ENCODE measurements around the gene CLSTN2. TPM values are rescaled to one million over a fixed set of nuclear protein-coding genes. Genes with fewer than 3 reads are reported as not detected.

The CLSTN2 gene
- polyA plus RNA-seq, 3 donors: not detected

DNA sequence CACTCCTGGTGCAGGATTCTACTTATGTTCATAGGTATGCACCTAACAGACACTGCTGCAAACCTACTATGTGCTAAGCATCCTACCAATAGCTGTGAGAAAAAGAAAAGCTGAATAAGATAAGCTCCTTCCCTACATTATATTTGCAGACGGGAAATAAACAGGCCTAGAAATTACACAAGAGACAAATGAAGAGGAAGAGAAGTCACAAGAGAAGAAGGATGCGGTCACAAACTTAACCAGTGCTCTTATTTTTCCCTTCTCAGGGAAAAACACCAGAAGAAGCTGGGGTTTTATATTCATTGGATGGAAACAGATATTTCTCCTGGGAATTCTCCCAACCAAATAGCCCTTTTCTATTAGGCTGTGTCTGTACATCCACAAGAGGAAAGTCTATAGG, 633.1 kb downstream of the CLSTN2 start:
- Histone ChIP-seq H3K9me3 (replicated peaks in 1 of 2; ENCODE audit: control insufficient read depth in 1 of 2, insufficient read depth in 1 of 2, low read length in 2 of 2) (no peaks in the 10 kb centered on the region), H3K4me2 (replicated peaks; ENCODE audit: extremely low read depth, low read length, poor library complexity, severe bottlenecking) (no peak overlapping the region), H3K9ac (ENCODE audit: insufficient read depth, low read length, poor library complexity, severe bottlenecking) (no peak overlapping the region), H4K20me1 (ENCODE audit: insufficient read depth, low read length) (no peaks in the 10 kb centered on the region), H3K27ac (ENCODE audit: low read depth in 1 of 2, low read length in 2 of 2) (no peak overlapping the region), H3K36me3 (replicated peaks in 1 of 2; ENCODE audit: control insufficient read depth in 1 of 2, insufficient read depth in 2 of 2, low read length in 2 of 2) (no peaks in the 10 kb centered on the region), H3K4me3 (replicated peaks in 1 of 3; ENCODE audit: low read depth in 2 of 3, low read length in 3 of 3) (no peak overlapping the region), H3K79me2 (ENCODE audit: insufficient read depth, low read length) (no peaks in the 10 kb centered on the region), H3K27me3 (ENCODE audit: control insufficient read depth in 2 of 2, insufficient read depth in 2 of 2, low read length in 2 of 2) (no peaks in the 10 kb centered on the region), H2AFZ (ENCODE audit: insufficient read depth, low read depth, low read length, poor library complexity, severe bottlenecking) (no peak overlapping the region), H3K4me1 (ENCODE audit: control insufficient read depth in 1 of 2, insufficient read depth in 2 of 2, low read length in 2 of 2) (no peaks in the 10 kb centered on the region)
- Mint-ChIP-seq H3K4me1 (no peaks in the 10 kb centered on the region), H3K27ac (no peak overlapping the region), H3K9me3 (peaks cover 0 to 7% (median 2%) of the 10 kb centered on the region in 7 donors), H3K27me3 (ENCODE audit: low read depth in 3 of 3) (peaks cover 0 to 2% (median 1%) of the 10 kb centered on the region in 3 donors), H3K36me3 (no peaks in the 10 kb centered on the region), H3K4me3 (no peak overlapping the region)
- intact Hi-C loops (cut with micrococcal nuclease): no loop called here
- TF ChIP-seq, protein P1, sequence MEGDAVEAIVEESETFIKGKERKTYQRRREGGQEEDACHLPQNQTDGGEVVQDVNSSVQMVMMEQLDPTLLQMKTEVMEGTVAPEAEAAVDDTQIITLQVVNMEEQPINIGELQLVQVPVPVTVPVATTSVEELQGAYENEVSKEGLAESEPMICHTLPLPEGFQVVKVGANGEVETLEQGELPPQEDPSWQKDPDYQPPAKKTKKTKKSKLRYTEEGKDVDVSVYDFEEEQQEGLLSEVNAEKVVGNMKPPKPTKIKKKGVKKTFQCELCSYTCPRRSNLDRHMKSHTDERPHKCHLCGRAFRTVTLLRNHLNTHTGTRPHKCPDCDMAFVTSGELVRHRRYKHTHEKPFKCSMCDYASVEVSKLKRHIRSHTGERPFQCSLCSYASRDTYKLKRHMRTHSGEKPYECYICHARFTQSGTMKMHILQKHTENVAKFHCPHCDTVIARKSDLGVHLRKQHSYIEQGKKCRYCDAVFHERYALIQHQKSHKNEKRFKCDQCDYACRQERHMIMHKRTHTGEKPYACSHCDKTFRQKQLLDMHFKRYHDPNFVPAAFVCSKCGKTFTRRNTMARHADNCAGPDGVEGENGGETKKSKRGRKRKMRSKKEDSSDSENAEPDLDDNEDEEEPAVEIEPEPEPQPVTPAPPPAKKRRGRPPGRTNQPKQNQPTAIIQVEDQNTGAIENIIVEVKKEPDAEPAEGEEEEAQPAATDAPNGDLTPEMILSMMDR (IDR thresholded peaks at IDR 0.05): no peak
- no peak for DNase-seq
- WGBS (ENCODE audit: insufficient coverage): no CpG with 5 or more reads among the region's 2 CpGs

DNA sequence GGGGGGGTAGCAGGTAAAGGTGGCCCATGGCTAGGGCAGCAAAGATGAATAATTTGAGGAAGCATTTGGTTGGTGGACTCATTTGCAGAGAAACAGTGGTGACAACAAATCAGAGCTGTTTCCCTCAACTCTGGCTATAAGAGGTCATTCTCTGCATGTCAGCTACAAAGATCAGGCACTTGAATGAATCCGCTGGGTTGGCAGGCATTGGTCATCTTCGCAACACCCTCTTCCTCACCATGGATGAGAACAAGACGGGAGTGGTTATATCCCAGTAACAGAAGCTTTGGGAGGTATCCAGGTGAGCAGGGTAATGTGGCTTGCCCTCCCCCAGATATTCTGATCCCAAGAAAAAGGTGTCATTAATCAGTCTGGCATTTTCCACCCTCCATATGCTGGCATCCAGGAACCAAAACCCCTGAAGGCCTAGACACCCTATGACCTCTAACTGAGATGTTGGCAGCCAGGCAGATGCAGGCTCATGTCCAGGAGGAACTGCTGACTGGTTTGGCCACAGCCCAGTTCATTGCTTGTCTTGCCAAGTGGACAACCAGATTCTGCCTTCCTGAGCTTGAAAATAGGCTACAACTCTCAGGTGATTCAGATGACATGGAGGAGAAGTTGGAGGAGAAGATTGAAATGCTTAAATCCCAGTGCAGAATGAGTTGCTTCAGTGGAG, 634.0 kb downstream of the CLSTN2 start:
- no peak overlapping the region for H3K27ac ChIP-seq (ENCODE audit: low read depth in 1 of 2, low read length in 2 of 2)
- no peak overlapping the region for H3K4me2 ChIP-seq (replicated peaks; ENCODE audit: extremely low read depth, low read length, poor library complexity, severe bottlenecking)
- no peaks in the 10 kb centered on the region for H3K27me3 ChIP-seq (ENCODE audit: control insufficient read depth in 2 of 2, insufficient read depth in 2 of 2, low read length in 2 of 2)
- no peaks in the 10 kb centered on the region for H4K20me1 ChIP-seq (ENCODE audit: insufficient read depth, low read length)
- intact Hi-C loops (cut with micrococcal nuclease): no loop called here
- peaks cover 0 to 7% (median 2%) of the 10 kb centered on the region in 7 donors for H3K9me3 Mint-ChIP-seq
- no peaks in the 10 kb centered on the region for H3K4me1 ChIP-seq (ENCODE audit: control insufficient read depth in 1 of 2, insufficient read depth in 2 of 2, low read length in 2 of 2)
- no peaks in the 10 kb centered on the region for H3K4me1 Mint-ChIP-seq
- peaks cover under 1 to 2% (median 1%) of the 10 kb centered on the region in 3 donors for H3K27me3 Mint-ChIP-seq (ENCODE audit: low read depth in 3 of 3)
- no peaks in the 10 kb centered on the region for H3K36me3 ChIP-seq (replicated peaks in 1 of 2; ENCODE audit: control insufficient read depth in 1 of 2, insufficient read depth in 2 of 2, low read length in 2 of 2)
- no CpG with 5 or more reads among the region's 3 CpGs for WGBS (ENCODE audit: insufficient coverage)
- H3K4me3 Mint-ChIP-seq: no peak overlapping the region
- TF ChIP-seq, protein P1 (IDR thresholded peaks at IDR 0.05): no peak
- no peak overlapping the region for H3K9ac ChIP-seq (ENCODE audit: insufficient read depth, low read length, poor library complexity, severe bottlenecking)
- no peak overlapping the region for H2AFZ ChIP-seq (ENCODE audit: insufficient read depth, low read depth, low read length, poor library complexity, severe bottlenecking)
- H3K36me3 Mint-ChIP-seq: no peaks in the 10 kb centered on the region
- no peaks in the 10 kb centered on the region for H3K79me2 ChIP-seq (ENCODE audit: insufficient read depth, low read length)
- no peak for DNase-seq
- no peaks in the 10 kb centered on the region for H3K9me3 ChIP-seq (replicated peaks in 1 of 2; ENCODE audit: control insufficient read depth in 1 of 2, insufficient read depth in 1 of 2, low read length in 2 of 2)
- H3K27ac Mint-ChIP-seq: no peak overlapping the region
- no peak overlapping the region for H3K4me3 ChIP-seq (replicated peaks in 1 of 3; ENCODE audit: low read depth in 2 of 3, low read length in 3 of 3)
